Ovary (tissue), 3 donors: ENCODE data around the gene SLC12A3.

Source experiments
- POLR2A ChIP-seq: fragments of 450-650 bp; IDR thresholded peaks from one replicate; pipeline ENCODE4 v1.6.1; 2017; ENCODE audit warnings: antibody characterized with exemption, mild to moderate bottlenecking, moderate library complexity
- TF ChIP-seq, protein P1 (sequence below), 3 donors: fragments of 450-650 bp in 2 of 3; fragments of 200-600 bp in 1 of 3; IDR thresholded peaks; one replicate each; pipeline versions ENCODE4 v1.5.1 to v1.8.0; 2016 to 2022; ENCODE audit warnings: antibody characterized with exemption in 3 of 3, mild to moderate bottlenecking in 1 of 3
- donor health status: DM: no; HTN: no; CAD: no.

DNA sequence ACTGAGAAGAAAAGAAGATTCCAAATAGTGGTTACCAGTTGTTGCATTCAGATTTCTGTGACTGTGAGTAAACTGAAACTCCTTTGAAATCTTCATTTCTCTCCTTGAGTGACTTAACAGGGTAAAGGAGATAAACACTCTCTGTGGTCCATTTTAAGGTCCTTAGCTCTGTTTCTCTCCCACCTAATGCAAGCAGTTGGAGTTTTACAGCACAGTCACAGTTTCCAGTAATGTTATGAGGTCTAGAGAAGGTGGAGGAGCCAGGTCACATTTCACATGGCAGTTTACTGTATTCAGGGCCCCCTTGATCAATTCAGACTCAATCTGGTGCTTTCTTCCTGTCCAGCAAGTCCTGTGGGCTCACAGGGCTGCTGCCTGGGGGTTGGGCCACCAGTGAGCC, 32.2 kb upstream of the SLC12A3 start:
- TF ChIP-seq POLR2A, result no peak
- TF ChIP-seq, protein P1, sequence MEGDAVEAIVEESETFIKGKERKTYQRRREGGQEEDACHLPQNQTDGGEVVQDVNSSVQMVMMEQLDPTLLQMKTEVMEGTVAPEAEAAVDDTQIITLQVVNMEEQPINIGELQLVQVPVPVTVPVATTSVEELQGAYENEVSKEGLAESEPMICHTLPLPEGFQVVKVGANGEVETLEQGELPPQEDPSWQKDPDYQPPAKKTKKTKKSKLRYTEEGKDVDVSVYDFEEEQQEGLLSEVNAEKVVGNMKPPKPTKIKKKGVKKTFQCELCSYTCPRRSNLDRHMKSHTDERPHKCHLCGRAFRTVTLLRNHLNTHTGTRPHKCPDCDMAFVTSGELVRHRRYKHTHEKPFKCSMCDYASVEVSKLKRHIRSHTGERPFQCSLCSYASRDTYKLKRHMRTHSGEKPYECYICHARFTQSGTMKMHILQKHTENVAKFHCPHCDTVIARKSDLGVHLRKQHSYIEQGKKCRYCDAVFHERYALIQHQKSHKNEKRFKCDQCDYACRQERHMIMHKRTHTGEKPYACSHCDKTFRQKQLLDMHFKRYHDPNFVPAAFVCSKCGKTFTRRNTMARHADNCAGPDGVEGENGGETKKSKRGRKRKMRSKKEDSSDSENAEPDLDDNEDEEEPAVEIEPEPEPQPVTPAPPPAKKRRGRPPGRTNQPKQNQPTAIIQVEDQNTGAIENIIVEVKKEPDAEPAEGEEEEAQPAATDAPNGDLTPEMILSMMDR (IDR thresholded peaks at IDR 0.05), result no peak
